ENCODE results near the gene CCDC28B.
"Not testable (repeated sequence)": the region's sequence is repeated elsewhere in the genome, so short reads cannot be mapped to it uniquely, and the experiment has no call there.

Gene CCDC28B

DNA sequence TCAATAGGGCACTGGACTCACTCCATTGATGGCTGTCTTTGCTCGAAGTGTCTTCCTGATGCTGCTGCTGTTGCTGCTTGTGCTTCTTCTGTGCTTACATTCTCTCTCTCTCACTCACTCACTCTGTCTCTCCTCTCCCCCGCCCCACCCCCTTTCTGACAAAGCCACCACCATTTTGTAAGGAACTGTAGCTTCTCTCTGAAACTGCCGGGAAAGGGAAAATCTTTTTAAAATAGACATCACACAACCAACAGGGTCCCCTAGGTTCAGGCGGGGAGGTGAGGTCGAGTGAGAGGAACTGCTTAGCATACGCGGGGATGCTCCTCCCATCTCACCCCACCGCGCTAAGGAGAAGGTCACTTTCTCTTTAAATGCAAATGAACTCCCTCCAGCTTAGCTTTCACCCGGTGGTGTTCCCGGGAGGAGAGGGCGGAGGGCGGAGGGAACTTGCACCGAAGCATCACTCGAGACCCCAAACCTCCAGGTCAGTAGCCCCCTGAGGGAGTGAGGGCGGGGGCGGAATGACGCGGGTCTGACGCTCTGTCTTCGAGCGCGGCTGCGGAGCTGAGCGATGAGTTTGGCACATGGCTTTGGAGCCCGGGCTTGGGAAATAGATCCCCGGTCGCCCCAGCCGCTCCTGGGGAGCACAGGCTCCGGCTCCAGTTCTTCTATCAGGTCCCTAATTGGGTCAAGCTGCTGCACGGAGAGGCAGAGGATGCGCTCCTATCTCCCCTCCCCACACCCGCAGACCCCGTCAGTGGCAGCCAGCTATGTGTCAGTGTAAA is at the start of gene CCDC28B:
CCDC28B (plus strand) TSS at position 370 of the 785 bp plus-strand sequence. CDS start 1,341 bp downstream, outside the sequence.
- DNase-seq: peak; percentile 55

DNA sequence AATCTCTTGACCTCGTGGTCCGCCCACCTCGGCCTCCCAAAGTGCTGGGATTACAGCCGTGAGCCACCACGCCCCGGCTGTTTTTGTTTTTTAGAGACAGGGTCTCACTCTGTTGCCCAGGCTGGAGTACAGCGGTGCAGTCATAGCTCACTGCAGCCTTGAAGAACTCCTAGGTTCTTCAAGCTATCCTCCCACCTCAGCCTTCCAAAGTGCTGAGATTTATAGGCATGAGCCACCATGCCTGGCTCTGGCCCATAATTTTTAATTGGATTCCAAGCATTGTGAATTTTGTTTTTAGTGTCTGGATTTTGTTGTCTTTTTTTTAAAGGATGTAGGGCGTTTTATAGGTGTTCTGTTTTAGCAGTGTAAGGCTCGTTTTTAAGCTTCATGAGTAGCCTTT is 49.5 kb upstream of the CCDC28B start:
- no peak for DNase-seq

DNA sequence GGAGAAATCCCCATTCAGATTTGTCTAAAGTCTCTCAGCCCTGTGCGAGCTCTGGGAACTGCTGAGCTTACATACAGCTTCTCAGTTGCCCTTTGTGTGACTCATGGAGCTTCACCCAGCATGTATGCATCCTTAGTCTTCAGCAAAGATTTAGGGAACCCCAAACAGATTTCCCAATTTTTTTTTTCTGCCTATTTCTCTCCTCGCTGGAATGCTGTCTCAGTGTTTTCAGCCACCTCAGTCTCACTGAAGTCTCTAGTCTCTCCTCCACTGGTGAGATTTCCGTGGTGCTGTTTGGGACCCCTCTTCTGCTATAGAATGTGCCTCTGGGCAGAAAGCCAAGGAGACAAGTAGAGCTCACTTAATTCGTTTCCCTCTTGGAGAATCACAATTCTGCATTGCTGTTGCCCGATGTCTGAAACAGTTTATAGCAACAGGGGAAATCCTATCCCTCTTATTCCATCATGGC is 49.0 kb upstream of the CCDC28B start:
- peak; percentile 32 for DNase-seq

DNA sequence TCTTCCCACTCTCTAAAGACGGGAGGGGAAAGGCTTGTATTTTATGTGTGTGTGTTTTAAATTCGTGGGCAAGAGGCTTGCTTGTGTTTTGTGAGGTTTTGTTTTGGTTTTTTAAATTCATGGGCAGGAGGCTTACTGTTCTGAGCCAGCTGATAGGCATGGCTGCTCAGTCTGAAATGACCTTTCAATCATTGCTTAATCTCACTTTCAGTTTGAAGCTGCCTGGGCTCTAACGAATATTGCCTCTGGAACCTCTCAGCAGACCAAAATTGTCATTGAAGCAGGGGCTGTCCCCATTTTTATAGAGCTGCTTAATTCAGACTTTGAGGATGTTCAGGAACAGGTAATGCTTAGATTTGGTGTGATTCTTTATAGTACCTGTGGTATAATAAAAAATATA is 41.2 kb upstream of the CCDC28B start:
- no peak for DNase-seq

DNA sequence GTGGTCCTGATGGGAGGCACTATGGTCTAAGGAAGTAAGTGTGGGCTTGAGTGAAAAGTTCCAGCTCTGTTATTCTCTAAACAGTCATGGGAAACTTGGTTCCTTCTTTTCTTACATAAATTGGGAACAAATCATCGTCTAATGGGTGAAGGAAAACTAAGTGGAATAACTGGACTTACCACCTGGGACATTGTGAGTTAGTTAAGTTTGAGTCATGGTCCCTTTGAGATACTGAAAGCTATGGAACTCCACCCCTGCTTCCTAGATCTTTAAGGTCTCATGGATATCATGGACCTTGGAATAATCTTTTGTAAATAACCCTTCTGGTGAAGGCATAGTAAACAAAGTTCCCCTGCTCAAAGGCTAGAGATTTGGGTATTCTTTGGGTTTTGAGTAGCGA is 37.0 kb upstream of the CCDC28B start:
- no peak for DNase-seq

DNA sequence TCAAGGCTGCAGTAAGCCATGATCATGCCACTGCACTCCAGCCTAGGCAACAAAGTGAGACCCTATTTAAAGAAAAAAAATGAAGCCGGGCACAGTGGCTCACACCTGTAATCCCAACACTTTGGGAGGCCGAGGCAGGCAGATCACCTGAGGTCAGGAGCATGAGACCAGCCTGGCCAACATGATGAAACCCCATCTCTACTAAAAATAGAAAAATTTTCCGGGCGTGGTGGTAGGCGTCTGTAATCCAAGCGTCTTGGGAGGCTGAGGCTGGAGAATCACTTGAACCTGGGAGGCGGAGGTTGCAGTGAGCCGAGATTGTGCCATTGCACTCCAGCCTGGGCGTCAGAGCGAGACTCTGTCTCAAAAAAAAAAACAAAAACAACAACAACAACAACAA is 34.8 kb upstream of the CCDC28B start:
- DNase-seq: not testable (repeated sequence)

DNA sequence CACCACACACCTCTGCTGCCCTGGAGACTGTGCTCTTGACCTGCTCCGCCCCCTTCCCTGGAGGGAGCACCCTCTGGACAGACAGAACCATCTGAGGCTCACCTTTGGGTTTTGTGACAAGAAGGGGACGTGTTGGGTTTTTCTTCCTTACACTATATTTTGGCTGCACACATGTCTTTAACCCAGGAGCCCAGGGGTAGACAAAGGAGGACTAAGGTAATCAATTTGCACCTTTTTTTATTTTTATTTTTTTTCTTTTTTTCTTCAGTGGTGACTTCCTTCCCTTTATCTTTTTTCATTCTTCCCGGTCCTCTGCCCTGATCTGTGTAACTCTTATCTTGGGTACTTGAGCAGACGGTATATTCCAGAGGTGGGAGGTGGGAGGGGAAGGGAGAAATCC is 29.4 kb upstream of the CCDC28B start:
- DNase-seq: no peak

DNA sequence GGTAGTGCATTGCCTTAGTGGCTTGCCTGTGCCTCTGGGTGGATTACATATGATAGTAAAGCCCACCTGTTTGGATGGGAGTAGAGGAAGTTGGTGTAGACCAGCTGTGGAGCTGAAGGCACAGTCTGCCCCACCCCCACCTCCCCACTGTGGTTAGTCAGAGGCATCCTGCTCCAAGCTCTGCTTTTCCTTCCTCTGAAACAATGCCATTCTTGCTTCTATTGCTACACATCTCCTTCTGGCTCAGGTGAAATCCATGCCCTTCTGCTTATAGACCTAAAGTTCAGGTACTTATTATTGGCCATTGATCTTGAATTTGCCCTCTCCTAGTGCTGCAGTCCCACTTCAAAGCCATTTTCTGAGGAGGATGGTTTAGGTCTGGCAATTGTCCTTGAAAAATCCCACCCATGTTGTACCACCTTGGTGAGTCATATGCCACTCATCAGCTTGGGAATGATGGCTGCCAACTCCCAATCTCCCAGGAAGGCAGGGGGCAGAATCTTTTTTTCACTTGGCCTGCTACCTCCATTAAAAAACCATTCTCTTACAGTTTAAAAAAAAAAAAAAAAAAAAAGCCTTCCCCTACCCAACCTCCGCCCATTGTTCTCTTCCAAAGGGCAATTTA is 27.7 kb upstream of the CCDC28B start:
- DNase-seq: no peak

DNA sequence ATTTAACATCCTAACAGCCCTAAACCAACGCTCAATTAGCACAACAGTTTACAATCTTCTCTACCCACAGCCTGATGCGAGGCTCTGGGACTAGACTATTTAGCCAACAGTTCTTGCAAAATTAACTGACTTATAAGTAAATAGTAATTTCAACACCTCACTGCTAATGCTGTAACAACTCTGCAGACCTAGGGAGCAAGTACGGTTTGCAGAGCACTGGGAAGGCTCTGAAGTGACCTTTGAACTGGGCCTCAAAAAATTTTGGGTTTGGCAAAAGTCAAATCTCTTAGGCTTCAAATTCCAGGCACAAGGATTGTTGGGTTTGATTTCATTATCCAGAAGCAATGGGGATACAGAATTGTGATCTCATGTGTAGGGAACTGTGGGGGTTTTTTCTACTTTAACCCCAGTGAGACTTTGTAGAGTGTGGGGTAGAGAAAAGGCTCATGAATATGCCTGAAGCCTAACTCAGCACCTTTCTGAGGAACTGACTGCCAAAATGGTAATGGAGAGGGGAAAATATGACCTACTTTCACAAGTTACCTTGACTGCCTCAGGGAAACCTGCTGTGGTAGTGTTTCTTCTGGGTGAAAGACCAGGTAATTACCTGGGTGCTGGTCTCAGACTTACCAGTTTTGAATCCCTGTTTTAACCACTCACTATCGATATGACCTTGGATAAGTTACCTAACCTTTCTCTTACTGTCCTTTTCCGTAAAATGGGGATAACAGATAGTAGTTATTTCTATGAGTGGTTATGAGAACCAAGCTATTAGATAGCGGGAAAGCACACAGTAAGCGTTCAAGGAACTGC is 21.8 kb upstream of the CCDC28B start:
- no peak for DNase-seq

DNA sequence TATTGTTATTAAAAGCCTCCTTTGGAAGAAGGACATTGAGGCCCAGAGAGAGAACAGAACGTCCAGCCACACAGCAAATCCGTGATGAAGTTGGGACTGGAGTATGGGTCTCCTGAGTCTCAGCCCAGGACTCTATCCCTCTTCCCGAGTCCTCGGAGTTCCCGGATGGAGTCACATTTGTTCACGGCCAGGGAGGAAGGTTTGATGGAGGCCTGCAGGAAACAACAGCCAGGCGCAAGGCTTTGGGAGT is 21.3 kb upstream of the CCDC28B start:
- no peak for DNase-seq

DNA sequence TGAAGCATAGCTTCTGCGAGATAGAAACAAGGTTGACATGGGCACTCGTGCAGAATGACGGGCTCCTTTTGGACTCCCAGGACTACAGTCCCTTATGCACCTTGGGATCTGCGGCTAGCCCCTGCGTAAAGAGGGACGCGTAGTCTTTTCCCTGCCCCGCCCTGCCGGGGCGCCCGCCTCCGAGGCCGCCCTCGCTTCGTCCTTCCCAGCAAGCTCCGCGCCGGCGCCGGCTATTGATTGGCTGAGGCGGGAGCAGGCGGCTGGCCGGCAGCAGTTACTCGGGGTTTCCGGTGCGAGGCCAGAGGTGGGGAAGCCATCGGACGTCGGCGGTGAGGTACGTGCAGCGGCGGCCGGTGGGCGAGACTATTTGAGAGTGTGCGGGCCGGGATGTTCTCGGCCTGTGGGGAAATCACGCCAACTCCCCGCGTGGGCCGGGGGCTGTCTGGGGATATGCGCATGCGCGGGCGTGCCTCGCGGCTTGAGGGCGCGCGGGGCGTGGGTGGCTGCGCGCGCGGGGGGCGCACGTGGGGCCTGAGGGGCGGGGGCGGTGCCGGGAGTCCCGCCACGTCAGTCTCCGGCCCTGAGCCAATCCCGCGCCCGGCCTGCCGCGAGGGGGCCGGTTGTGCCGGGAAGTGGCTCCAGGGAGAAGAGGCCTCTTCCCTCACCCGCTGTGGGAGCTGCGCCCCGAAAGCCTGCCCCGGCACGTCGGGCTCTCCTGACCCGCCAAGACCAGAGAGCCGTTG is 20.8 kb upstream of the CCDC28B start, which contains the start of gene TXLNA:
TXLNA (plus strand) TSS at position 233 of the 743 bp plus-strand sequence. CDS start 671 bp downstream, outside the sequence.
- DNase-seq: peak; percentile 83

DNA sequence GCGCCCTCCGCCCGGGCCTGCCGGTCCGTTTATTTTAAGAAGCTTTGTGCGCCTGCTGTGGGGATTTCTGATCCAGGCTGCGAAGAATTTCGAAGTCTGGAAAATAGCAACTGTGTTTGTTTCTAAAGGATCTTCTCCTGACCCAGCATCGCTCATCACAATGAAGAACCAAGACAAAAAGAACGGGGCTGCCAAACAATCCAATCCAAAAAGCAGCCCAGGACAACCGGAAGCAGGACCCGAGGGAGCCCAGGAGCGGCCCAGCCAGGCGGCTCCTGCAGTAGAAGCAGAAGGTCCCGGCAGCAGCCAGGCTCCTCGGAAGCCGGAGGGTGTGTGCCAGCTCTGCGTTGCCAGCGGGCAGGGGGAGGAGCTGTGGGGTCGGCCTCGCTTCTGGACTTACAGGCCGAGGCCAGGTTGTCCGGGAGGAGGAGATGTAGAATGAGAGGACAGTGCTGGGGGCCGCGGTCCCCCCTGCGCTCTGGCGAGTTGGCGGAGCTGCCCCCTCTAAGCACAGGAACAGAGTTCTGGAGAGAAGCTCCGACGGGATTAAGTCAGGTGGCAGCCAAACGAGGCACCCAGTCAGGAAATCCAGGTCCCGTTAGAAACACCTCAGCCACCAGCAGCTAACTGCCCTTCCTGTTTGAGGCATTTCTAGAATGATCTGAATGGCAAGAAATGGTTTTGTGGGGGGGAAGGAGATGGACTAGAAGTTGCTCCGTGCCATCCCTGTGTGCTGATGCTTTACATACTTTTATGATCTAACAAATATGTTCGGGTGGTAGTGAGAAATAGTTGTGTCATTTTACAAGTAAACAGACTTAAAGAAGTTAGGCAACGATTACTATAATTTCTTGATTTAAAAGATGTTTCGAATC is 20.0 kb upstream of the CCDC28B start:
- no peak for DNase-seq

DNA sequence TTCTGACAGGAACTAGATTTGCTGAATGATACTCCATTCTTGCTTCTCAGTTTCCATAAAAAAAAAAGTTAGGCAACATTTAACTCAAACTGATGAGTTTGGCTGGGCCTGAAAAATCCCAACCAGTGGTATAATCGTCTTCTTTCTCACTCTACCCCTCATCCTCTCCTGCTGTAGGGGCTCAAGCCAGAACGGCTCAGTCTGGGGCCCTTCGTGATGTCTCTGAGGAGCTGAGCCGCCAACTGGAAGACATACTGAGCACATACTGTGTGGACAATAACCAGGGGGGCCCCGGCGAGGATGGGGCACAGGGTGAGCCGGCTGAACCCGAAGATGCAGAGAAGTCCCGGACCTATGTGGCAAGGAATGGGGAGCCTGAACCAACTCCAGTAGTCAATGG is 19.3 kb upstream of the CCDC28B start:
- DNase-seq: no peak

DNA sequence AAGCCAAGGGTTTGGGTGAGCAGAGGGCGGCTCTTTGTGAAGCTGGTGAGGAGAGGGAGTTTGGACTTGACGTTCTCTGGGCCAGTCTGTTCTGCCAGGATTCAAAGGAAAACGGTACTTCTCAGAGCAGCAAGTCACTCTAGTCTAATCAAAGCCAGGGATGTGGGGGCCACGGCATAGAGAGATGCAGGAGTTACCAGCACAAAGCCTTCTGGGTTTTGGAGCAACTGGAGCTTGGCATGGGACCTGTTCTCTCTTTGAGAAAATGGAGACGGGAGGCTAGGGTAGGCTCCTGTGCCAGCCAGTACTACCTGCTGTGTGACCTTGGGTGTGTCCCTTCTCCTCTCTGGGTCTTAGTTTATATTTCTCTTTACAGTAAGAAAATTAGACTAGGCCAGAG is 18.8 kb upstream of the CCDC28B start:
- DNase-seq: no peak

DNA sequence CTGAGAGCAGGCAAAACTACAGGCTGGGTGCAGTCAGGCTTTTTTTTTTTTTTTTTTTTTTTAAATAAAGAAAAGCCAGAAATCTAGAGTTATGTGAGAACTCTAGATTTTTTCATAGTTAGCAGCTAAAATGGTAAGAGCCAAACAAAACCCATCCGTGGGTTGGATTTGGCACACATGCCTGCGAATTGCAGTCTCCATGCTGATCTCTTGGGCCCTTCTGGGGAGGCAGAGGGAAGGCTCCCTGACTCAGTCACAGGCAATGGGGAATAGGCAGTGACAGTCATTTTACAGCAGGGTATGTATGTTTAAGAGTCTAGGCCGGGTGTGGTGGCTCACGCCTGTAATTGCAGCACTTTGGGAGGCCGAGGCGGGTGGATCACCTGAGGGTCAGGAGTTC is 18.3 kb upstream of the CCDC28B start:
- DNase-seq: no peak

DNA sequence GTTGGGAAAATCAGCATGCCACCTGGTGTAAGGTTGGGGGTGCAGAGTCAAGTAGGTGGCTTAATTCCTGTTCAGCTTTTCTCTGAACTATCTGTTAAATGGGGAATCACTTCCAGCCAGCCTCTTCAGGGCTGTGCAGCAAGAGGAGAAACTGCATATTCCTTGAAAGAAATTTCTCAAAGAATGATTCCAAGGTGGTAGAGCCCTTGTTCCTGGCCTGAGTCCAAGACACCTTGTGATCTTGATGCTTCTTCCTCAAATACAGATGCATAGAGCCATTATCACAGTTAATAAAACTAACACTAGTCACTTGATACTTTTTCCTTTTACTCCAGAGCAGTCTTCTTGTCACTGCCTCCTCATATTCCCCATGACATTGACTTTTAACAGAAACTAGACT is 15.7 kb upstream of the CCDC28B start:
- no peak for DNase-seq

DNA sequence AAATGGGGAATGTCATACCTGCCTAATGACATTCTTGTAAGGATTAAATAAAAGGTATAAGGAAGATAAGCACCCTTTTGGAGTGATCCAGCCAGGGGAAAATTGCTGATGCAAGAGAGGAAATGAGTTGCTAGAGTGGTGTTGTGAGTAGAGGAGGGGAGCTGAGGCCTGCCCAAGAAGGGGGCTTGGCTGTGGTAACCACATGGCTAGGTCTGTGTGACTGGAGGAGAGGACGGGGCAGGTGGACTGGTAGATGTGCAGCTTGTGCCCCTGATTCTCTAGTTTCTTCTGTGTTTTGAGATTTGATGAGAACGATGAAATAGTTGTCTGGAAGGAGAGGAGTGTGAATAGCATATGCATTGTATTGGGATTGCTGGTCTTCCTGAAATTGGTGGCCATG is 14.3 kb upstream of the CCDC28B start:
- no peak for DNase-seq

DNA sequence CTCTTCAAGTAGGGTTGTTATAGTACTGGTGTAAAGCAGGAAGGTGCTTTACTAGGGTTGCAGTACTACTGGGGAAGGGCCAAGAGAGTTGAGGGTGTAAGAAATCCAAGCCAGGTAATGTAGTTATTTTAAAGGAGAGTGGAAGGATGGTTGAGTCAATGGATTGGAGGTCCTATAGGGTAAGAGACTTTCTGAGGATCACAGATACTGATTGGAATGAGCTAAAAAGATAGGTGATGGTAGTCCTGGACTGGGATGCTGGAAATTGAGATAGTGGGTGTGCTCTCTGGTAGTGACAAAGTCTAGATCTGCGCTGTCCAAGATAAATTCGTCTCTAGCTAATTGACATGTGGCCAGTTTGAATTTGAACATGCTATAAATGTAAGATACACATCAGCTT is 13.9 kb upstream of the CCDC28B start:
- no peak for DNase-seq

DNA sequence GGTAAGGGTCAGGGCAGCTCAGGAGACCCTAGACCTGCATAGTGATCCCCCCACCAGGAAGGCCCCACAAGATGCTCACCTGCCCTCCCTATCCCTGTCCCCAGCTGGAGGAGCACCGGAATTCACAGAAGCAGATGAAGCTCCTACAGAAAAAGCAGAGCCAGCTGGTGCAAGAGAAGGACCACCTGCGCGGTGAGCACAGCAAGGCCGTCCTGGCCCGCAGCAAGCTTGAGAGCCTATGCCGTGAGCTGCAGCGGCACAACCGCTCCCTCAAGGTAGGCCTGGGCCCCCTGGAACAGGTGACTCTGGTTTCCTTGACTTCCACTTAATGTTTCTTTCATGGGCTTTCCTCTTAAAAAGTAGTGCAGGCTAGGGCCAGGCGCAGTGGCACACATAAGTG is 12.5 kb upstream of the CCDC28B start:
- DNase-seq: no peak

DNA sequence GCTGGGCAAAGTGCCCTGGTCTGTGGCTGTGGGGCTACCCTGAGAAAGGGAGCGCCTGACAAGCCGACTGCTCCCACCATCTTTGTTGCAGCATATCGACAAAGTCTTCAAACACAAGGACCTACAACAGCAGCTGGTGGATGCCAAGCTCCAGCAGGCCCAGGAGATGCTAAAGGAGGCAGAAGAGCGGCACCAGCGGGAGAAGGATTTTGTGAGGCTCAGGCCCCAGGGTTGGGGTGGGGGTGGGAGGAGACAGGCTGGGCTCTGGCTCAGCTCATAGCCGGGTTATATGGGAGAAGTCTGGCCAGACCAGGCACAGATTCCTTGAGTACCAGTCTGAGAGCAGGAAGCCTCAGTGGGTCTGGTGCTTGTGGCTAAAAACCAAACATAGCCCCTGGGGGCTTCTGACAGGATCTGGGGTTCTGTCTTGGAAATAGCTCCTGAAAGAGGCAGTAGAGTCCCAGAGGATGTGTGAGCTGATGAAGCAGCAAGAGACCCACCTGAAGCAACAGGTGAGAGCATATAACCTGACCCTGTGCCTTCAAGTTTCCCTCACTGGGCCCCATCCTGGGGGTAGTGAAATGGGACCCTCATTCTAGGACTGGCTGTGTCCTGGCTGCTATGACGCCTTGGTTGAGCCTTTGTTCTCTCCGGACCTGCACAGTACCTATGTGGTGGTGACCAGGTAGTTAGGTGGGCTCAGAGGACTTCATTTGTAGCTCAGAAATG is 8.0 kb upstream of the CCDC28B start:
- no peak for DNase-seq

DNA sequence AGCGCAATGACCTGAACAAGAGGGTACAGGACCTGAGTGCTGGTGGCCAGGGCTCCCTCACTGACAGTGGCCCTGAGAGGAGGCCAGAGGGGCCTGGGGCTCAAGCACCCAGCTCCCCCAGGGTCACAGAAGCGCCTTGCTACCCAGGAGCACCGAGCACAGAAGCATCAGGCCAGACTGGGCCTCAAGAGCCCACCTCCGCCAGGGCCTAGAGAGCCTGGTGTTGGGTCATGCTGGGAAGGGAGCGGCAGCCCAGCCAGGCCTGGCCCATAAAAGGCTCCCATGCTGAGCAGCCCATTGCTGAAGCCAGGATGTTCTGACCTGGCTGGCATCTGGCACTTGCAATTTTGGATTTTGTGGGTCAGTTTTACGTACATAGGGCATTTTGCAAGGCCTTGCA is 5.4 kb upstream of the CCDC28B start:
- no peak for DNase-seq
